KMS-11 (cell line): ENCODE data around the gene CNOT1.

Experiments used
- H2AFZ ChIP-seq: fragments of 200-600 bp; sonication (generic); 2 replicates; pipeline ENCODE4 v1.6.1; 2016; ENCODE audit warnings: antibody characterized with exemption, mixed run types, low read depth
- H3K27ac ChIP-seq: fragments of 200-600 bp; sonication (generic); 2 replicates; pipeline ENCODE4 v1.6.1; 2016; ENCODE audit warnings: mild to moderate bottlenecking, mixed run types
- H3K27me3 ChIP-seq: fragments of 200-600 bp; sonication (generic); 2 replicates; pipeline ENCODE4 v1.6.1; 2017; ENCODE audit warnings: mild to moderate bottlenecking, low read depth, mixed run types, moderate library complexity; ENCODE audit not compliant: insufficient read depth
- H3K36me3 ChIP-seq: fragments of 200-600 bp; sonication (generic); 2 replicates; pipeline ENCODE4 v1.6.1; 2017; ENCODE audit warnings: mild to moderate bottlenecking, mixed run types; ENCODE audit not compliant: insufficient read depth
- H3K4me1 ChIP-seq: fragments of 200-600 bp; sonication (generic); 2 replicates; pipeline ENCODE4 v1.6.1; 2016; ENCODE audit warnings: mild to moderate bottlenecking, low read depth, mixed run types; ENCODE audit not compliant: poor library complexity, severe bottlenecking
- H3K4me2 ChIP-seq: fragments of 200-600 bp; sonication (generic); 2 replicates; pipeline ENCODE4 v1.7.0; 2016; ENCODE audit warnings: mild to moderate bottlenecking, mixed run types
- H3K4me3 ChIP-seq: fragments of 200-600 bp; sonication (generic); IDR thresholded peaks from 2 replicates; pipeline ENCODE4 v1.6.1; 2017; ENCODE audit warnings: low read depth, low read length, mixed read lengths; ENCODE audit not compliant: insufficient read depth
- H3K79me2 ChIP-seq: fragments of 200-600 bp; sonication (generic); 2 replicates; pipeline ENCODE4 v1.6.1; 2016; ENCODE audit warnings: low read depth, mixed run types; ENCODE audit not compliant: insufficient read depth
- H3K9ac ChIP-seq: fragments of 200-600 bp; sonication (generic); 2 replicates; pipeline ENCODE4 v1.6.1; 2016; ENCODE audit warnings: mild to moderate bottlenecking, mixed run types
- H4K20me1 ChIP-seq: fragments of 200-600 bp; sonication (generic); 2 replicates; pipeline ENCODE4 v1.6.1; 2016; ENCODE audit warnings: mild to moderate bottlenecking, mixed run types; ENCODE audit not compliant: insufficient read depth
- CTCF ChIP-seq: fragments of 200-600 bp; sonication (generic); conservative IDR thresholded peaks from 2 replicates; pipeline ENCODE4 v1.6.1; 2017; ENCODE audit warnings: low read depth, mild to moderate bottlenecking, antibody characterized with exemption, low read length, moderate library complexity, mixed read lengths

CNOT1 gene

GRCh38 chr16:58644108-58644507 lies 14.5 kb upstream of the CNOT1 start:
- no peaks in the 10 kb centered on the region for H3K79me2 ChIP-seq

GRCh38 chr16:58640949-58641348 lies 11.3 kb upstream of the CNOT1 start:
- Histone ChIP-seq H3K27ac (no peak overlapping the region), H3K4me3 (no peak overlapping the region), H4K20me1 (no peaks in the 10 kb centered on the region), H3K27me3 (no peaks in the 10 kb centered on the region), H3K9ac (no peak overlapping the region), H3K79me2 (no peaks in the 10 kb centered on the region), H3K4me1 (no peaks in the 10 kb centered on the region), H3K4me2 (no peak overlapping the region), H2AFZ (no peak overlapping the region), H3K36me3 (no peaks in the 10 kb centered on the region)
- TF ChIP-seq CTCF, result no peak

More at GRCh38 chr16:58644108-58644507, 14.5 kb upstream of the CNOT1 start:
- Histone ChIP-seq H3K9ac (no peak overlapping the region), H4K20me1 (no peaks in the 10 kb centered on the region), H3K4me2 (no peak overlapping the region), H3K27ac (no peak overlapping the region), H3K27me3 (no peaks in the 10 kb centered on the region), H2AFZ (no peak overlapping the region), H3K36me3 (no peaks in the 10 kb centered on the region), H3K4me3 (no peak overlapping the region), H3K4me1 (no peaks in the 10 kb centered on the region)
- TF ChIP-seq CTCF, result no peak

- Histone ChIP-seq H3K27ac (no peak overlapping the region), H3K9ac (no peak overlapping the region), H3K27me3 (no peaks in the 10 kb centered on the region), H4K20me1 (no peaks in the 10 kb centered on the region), H2AFZ (no peak overlapping the region), H3K4me3 (no peak overlapping the region), H3K4me2 (no peak overlapping the region), H3K36me3 (no peaks in the 10 kb centered on the region), H3K79me2 (no peaks in the 10 kb centered on the region), H3K4me1 (no peaks in the 10 kb centered on the region)
- TF ChIP-seq CTCF, result no peak
Observed at GRCh38 chr16:58639836-58640235, 10.2 kb upstream of the CNOT1 start.

- Histone ChIP-seq H3K4me2 (no peak overlapping the region), H4K20me1 (no peaks in the 10 kb centered on the region), H2AFZ (no peak overlapping the region), H3K27ac (no peak overlapping the region), H3K9ac (no peak overlapping the region), H3K27me3 (no peaks in the 10 kb centered on the region), H3K36me3 (no peaks in the 10 kb centered on the region), H3K4me3 (no peak overlapping the region), H3K4me1 (no peaks in the 10 kb centered on the region), H3K79me2 (no peaks in the 10 kb centered on the region)
- TF ChIP-seq CTCF, result no peak
Observed at GRCh38 chr16:58639230-58639629, 9.6 kb upstream of the CNOT1 start.
